SK-N-SH (cell line): ENCODE results near the gene ARHGAP31. TPM values are rescaled to one million over a fixed set of nuclear protein-coding genes. Genes with fewer than 3 reads are reported as not detected.

ENCODE experiments used
- CTCF ChIA-PET: fragments of 300-600, 350-600 bp; formaldehyde crosslinking; extraction: SDS; loops from one replicate; lab custom pipeline; 2021; lab: Yijun Ruan, JAX
- POLR2A ChIA-PET: fragments of 350-600 bp; sonication (Branson Sonifier 250); formaldehyde crosslinking; extraction: SDS; loops from one replicate; lab custom pipeline; 2020; ENCODE audit warnings: antibody characterized with exemption, inconsistent platforms; lab: Yijun Ruan, JAX
- DNase-seq: peaks from one replicate; pipeline ENCODE4 v3.0.0; 2012
- H2AFZ ChIP-seq: fragments of 200-600 bp; sonication (generic); 2 replicates; pipeline ENCODE4 v1.8.1; 2016; ENCODE audit warnings: antibody characterized with exemption, mild to moderate bottlenecking, low read depth
- H3F3A ChIP-seq: fragments of 200-600 bp; sonication (generic); replicated peaks from 2 replicates; pipeline ENCODE3; 2016; ENCODE audit warnings: antibody characterized with exemption, mild to moderate bottlenecking; ENCODE audit not compliant: insufficient read depth
- H3K27ac ChIP-seq, 2 experiments: fragments of 200-500 bp in 1 of 2; fragments of 200-600 bp in 1 of 2; sonication (Bioruptor generic) in 1 of 2; sonication (generic), shearing (Covaris generic) in 1 of 2; 2 replicates each; pipeline versions ENCODE4 v1.5.1 to v1.6.1; 2014 to 2016; ENCODE audit warnings: low read depth in 2 of 2, inconsistent platforms in 1 of 2, low read length in 1 of 2, mild to moderate bottlenecking in 1 of 2, mixed read lengths in 1 of 2
- H3K27me3 ChIP-seq: fragments of 200-600 bp; sonication (generic), shearing (Covaris generic); 2 replicates; pipeline ENCODE4 v1.6.1; 2016; ENCODE audit warnings: mixed run types; ENCODE audit not compliant: insufficient read depth
- H3K36me3 ChIP-seq, 2 experiments: fragments of 200-500 bp in 1 of 2; fragments of 200-600 bp in 1 of 2; sonication (Bioruptor generic) in 1 of 2; sonication (generic) in 1 of 2; replicated peaks in 1 of 2; 2 replicates each; pipeline versions ENCODE3 to v1.5.1; 2014 to 2016; ENCODE audit warnings: low read length in 1 of 2, mild to moderate bottlenecking in 1 of 2; ENCODE audit not compliant: insufficient read depth in 2 of 2, control insufficient read depth in 1 of 2
- H3K4me1 ChIP-seq, 2 experiments: fragments of 200-500 bp in 1 of 2; fragments of 200-600 bp in 1 of 2; sonication (Bioruptor generic) in 1 of 2; sonication (generic), shearing (Covaris generic) in 1 of 2; 2 replicates each; pipeline versions ENCODE4 v1.5.1 to v1.6.1; 2014 to 2016; ENCODE audit warnings: low read depth in 1 of 2, low read length in 1 of 2, mixed run types in 1 of 2; ENCODE audit not compliant: insufficient read depth in 2 of 2, control insufficient read depth in 1 of 2
- H3K4me2 ChIP-seq: fragments of 200-600 bp; sonication (generic), shearing (Covaris generic); 2 replicates; pipeline ENCODE4 v1.6.1; 2017; ENCODE audit warnings: mixed run types
- H3K4me3 ChIP-seq, 2 experiments: fragments of 200-500 bp in 1 of 2; fragments of 200-600 bp in 1 of 2; sonication (Bioruptor generic) in 1 of 2; sonication (generic), shearing (Covaris generic) in 1 of 2; 2 replicates each; pipeline versions ENCODE4 v1.5.1 to v1.8.1; 2014 to 2016; ENCODE audit warnings: low read depth in 2 of 2, inconsistent platforms in 1 of 2, low read length in 1 of 2, mild to moderate bottlenecking in 1 of 2, mixed read lengths in 1 of 2, moderate library complexity in 1 of 2
- H3K79me2 ChIP-seq: fragments of 200-600 bp; sonication (generic); 2 replicates; pipeline ENCODE4 v1.8.1; 2017; ENCODE audit warnings: mild to moderate bottlenecking; ENCODE audit not compliant: insufficient read depth
- H3K9ac ChIP-seq: fragments of 200-600 bp; sonication (generic); 2 replicates; pipeline ENCODE4 v1.6.1; 2017; ENCODE audit warnings: mixed run types
- H3K9me2 ChIP-seq: fragments of 200-600 bp; sonication (generic); 2 replicates; pipeline ENCODE4 v1.6.1; 2017; ENCODE audit warnings: mixed run types
- H3K9me3 ChIP-seq: fragments of 200-600 bp; sonication (generic); 2 replicates; pipeline ENCODE4 v1.6.1; 2017; ENCODE audit warnings: mixed run types, mild to moderate bottlenecking, moderate library complexity
- H4K20me1 ChIP-seq: fragments of 200-600 bp; sonication (generic); 2 replicates; pipeline ENCODE4 v1.6.1; 2017; ENCODE audit warnings: mild to moderate bottlenecking, mixed run types; ENCODE audit not compliant: insufficient read depth
- CHD2 ChIP-seq: fragments of 150-350 bp; IDR thresholded peaks from 2 replicates; pipeline ENCODE4 v1.6.1; 2018; ENCODE audit warnings: low read length; ENCODE audit not compliant: partially characterized antibody
- EP300 ChIP-seq, 2 experiments: IDR thresholded peaks; 2 replicates each; pipeline versions ENCODE4 v1.4.0 to v1.6.1; 2012; ENCODE audit warnings: borderline replicate concordance in 1 of 2, low read depth in 1 of 2, low read length in 1 of 2
- EZH2phosphoT487 ChIP-seq: fragments of 200-600 bp; sonication (generic); IDR thresholded peaks from 2 replicates; pipeline ENCODE4 v1.6.1; 2017; ENCODE audit warnings: low read depth, mixed run types, mild to moderate bottlenecking, antibody characterized with exemption, moderate library complexity, borderline replicate concordance
- FOXJ3 ChIP-seq: sonication (generic); formaldehyde crosslinking; IDR thresholded peaks from 2 replicates; pipeline ENCODE4 v1.5.1; 2020; ENCODE audit warnings: mild to moderate bottlenecking, missing genetic modification reagents
- FOXM1 ChIP-seq: IDR thresholded peaks from 2 replicates; pipeline ENCODE4 v1.4.0; 2012; ENCODE audit warnings: low read depth, mild to moderate bottlenecking
- GATA2 ChIP-seq: sonication (generic); formaldehyde crosslinking; IDR thresholded peaks from 2 replicates; pipeline ENCODE4 v1.5.0; 2020; ENCODE audit warnings: mild to moderate bottlenecking, missing genetic modification reagents
- IRF3 ChIP-seq: fragments of 150-350 bp; IDR thresholded peaks from 2 replicates; pipeline ENCODE4 v1.6.1; 2016; ENCODE audit warnings: mild to moderate bottlenecking, low read depth, low read length
- JUND ChIP-seq: IDR thresholded peaks from 2 replicates; pipeline ENCODE4 v1.4.0; 2012
- MAX ChIP-seq: IDR thresholded peaks from 2 replicates; pipeline ENCODE4 v1.4.0; 2012; ENCODE audit warnings: low read depth
- NRF1 ChIP-seq: IDR thresholded peaks from 2 replicates; pipeline ENCODE4 v1.6.1; 2012; ENCODE audit warnings: low read depth, mild to moderate bottlenecking, low read length
- PBX3 ChIP-seq: IDR thresholded peaks from 2 replicates; pipeline ENCODE4; 2012
- POLR2AphosphoS5 ChIP-seq: IDR thresholded peaks from 2 replicates; pipeline ENCODE4 v1.6.1; 2012; ENCODE audit warnings: low read depth, low read length
- RAD21 ChIP-seq: IDR thresholded peaks from 2 replicates; pipeline ENCODE4 v1.6.1; 2012; ENCODE audit warnings: mild to moderate bottlenecking, low read length
- RCOR1 ChIP-seq: fragments of 150-350 bp; IDR thresholded peaks from 2 replicates; pipeline ENCODE4 v1.6.1; 2017; ENCODE audit warnings: antibody characterized with exemption, low read length
- SIN3A ChIP-seq: IDR thresholded peaks from 2 replicates; pipeline ENCODE4 v1.6.1; 2012; ENCODE audit warnings: low read depth, mild to moderate bottlenecking, low read length, moderate library complexity, borderline replicate concordance
- SMC3 ChIP-seq: IDR thresholded peaks from 2 replicates; pipeline ENCODE4 v1.6.1; 2012; ENCODE audit warnings: low read depth, low read length, improper control_type of control experiment
- TCF12 ChIP-seq: IDR thresholded peaks from 2 replicates; pipeline ENCODE4 v1.4.0; 2012
- USF2 ChIP-seq: fragments of 150-350 bp; IDR thresholded peaks from 2 replicates; pipeline ENCODE4 v1.6.1; 2017; ENCODE audit warnings: antibody characterized with exemption, low read length, low read depth, borderline replicate concordance
- YY1 ChIP-seq: IDR thresholded peaks from 2 replicates; pipeline ENCODE4 v1.4.0; 2012; ENCODE audit warnings: low read depth, mild to moderate bottlenecking
- ZBTB33 ChIP-seq: IDR thresholded peaks from 2 replicates; pipeline ENCODE4 v1.4.0; 2012; ENCODE audit warnings: low read depth, borderline replicate concordance
- whole genome bisulfite sequencing: methylation state at CpG from one replicate; pipeline ENCODE4 v1.1.6; 2017; ENCODE audit warnings: low lambda C conversion rate; 5-methylcytosine and 5-hydroxymethylcytosine counted together
- polyA plus RNA-seq, 3 experiments: library from polyadenylated mRNA; depleted of rRNA; stranded (reverse); fragments of >200 nt; gene quantifications; 2 replicates each; pipeline ENCODE4 v1.2.3, GENCODE V29; 2012

The ARHGAP31 gene
- polyA plus RNA-seq, 1 of the 3 experiments (the other 2 are of a cell fraction) = 4.4 TPM

- no peaks in the 10 kb centered on the region for H3K9me2 ChIP-seq
- ChIA-PET CTCF (no interaction called here), POLR2A (no interaction called here)
- no peaks in the 10 kb centered on the region for H3K27me3 ChIP-seq
- H3K36me3 ChIP-seq = no peaks in the 10 kb centered on the region
- H3K9me3 ChIP-seq = no peaks in the 10 kb centered on the region
- H3K4me3 ChIP-seq = no peak overlapping the region
- no peak for TF ChIP-seq RCOR1
- TF ChIP-seq TCF12 = no peak
- TF ChIP-seq RAD21 = no peak
- TF ChIP-seq CHD2 = no peak
- TF ChIP-seq POLR2AphosphoS5 = no peak
- TF ChIP-seq IRF3 = no peak
- TF ChIP-seq SMC3 = no peak
- no peak for TF ChIP-seq MAX
- no peak for TF ChIP-seq USF2
- no peak for TF ChIP-seq EP300 (IDR thresholded peaks at IDR 0.05; ENCODE audit: borderline replicate concordance in 1 of 2, low read depth in 1 of 2, low read length in 1 of 2)
- no peak for TF ChIP-seq FOXM1
- no peak for TF ChIP-seq JUND
- no peak for TF ChIP-seq ZBTB33
- peaks cover 40% of the 10 kb centered on the region for H3K79me2 ChIP-seq
- no peak overlapping the region for H2AFZ ChIP-seq
- H4K20me1 ChIP-seq = no peaks in the 10 kb centered on the region
- peaks cover 7 to 40% of the 10 kb centered on the region in 2 experiments; a peak in 3 of 4 replicates for H3K4me1 ChIP-seq
- H3K9ac ChIP-seq = no peak overlapping the region
- H3F3A ChIP-seq = no peaks in the 10 kb centered on the region
- WGBS = 98% methylated on average over 13 of the region's 13 CpGs
- H3K27ac ChIP-seq = no peak overlapping the region
- H3K4me2 ChIP-seq = no peak overlapping the region
- no peak for DNase-seq
Measured at GRCh38 chr3:119326976-119327375, 32.8 kb downstream of the ARHGAP31 start.

- ChIA-PET CTCF (interaction anchor here (1.2 to 2.7 kb wide), 2 partner anchors 7 to 54 kb away, joined by 3 to 11 read pairs; no protein-coding TSS in a partner anchor), POLR2A (interaction anchor here (0.6 to 1.0 kb wide), 2 partner anchors 34 to 54 kb away, joined by 3 read pairs; no protein-coding TSS in a partner anchor)
- no peak overlapping the region for H3K4me2 ChIP-seq
- H4K20me1 ChIP-seq = no peaks in the 10 kb centered on the region
- H3K36me3 ChIP-seq = no peaks in the 10 kb centered on the region
- H3K9ac ChIP-seq = no peak overlapping the region
- peaks cover 4 to 45% of the 10 kb centered on the region in 2 experiments; a peak in 2 of 4 replicates for H3K4me1 ChIP-seq
- H3K79me2 ChIP-seq = peaks cover 27% of the 10 kb centered on the region
- 95% methylated on average over 7 of the region's 7 CpGs for WGBS
- no peaks in the 10 kb centered on the region for H3K9me2 ChIP-seq
- no peaks in the 10 kb centered on the region for H3K9me3 ChIP-seq
- no peak overlapping the region for H3K4me3 ChIP-seq
- no peaks in the 10 kb centered on the region for H3K27me3 ChIP-seq
- no peak for DNase-seq
- H3F3A ChIP-seq = peaks cover 3% of the 10 kb centered on the region
- H3K27ac ChIP-seq = peak overlapping the region in 1 of 2 experiments; percentile 95; a peak in 2 of 4 replicates
- H2AFZ ChIP-seq = no peak overlapping the region
- TF ChIP-seq PBX3 (no peak), EZH2phosphoT487 (no peak), YY1 (no peak), NRF1 (no peak), GATA2 (CRISPR knock-in tag) (no peak), SIN3A (no peak), FOXJ3 (CRISPR knock-in tag) (no peak), IRF3 (no peak), JUND (no peak), MAX (no peak)
Measured at GRCh38 chr3:119329551-119329950, 35.4 kb downstream of the ARHGAP31 start.
